SKM-1 (cell line): ENCODE results near the gene MTOR.
"Not testable (repeated sequence)": the region's sequence is repeated elsewhere in the genome, so short reads cannot be mapped to it uniquely, and the experiment has no call there.

Experiments
- DNase-seq: peaks from one replicate; lab custom pipeline; 2025; ENCODE audit not compliant: unreplicated experiment; lab: John Stamatoyannopoulos, UW

The MTOR gene

DNA sequence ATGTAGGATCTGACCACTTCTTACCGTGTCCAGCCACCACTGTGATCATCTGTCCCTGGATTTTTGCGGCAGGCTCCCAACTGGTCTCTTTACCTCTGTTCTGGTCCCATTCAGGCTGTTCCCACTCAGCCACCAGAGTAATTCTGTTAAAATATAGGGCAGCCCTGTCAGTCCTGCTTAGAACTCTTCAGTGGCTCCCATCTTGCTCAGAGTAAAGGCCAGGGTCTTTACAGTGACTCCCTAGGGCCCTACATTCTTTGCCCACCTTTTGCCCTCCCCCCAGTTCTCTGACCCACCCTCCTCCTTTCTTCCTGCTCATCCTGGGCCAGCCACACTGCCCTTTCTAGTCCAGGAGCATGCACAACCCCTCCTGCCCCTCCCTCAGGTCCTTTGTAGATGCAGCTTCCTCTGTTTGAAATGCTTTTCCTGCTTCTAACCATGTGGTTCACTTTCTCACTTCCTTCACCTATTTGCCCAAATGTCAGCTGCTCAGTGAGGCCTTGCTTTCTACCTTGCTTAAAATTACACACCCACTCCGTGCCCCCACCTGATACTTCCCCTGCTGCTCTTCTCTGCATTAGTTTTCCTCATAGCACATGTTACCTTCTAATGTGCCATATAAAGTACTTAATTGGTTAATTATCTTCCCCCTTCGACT lies 18.5 kb upstream of the MTOR start:
- DNase-seq, result no peak

DNA sequence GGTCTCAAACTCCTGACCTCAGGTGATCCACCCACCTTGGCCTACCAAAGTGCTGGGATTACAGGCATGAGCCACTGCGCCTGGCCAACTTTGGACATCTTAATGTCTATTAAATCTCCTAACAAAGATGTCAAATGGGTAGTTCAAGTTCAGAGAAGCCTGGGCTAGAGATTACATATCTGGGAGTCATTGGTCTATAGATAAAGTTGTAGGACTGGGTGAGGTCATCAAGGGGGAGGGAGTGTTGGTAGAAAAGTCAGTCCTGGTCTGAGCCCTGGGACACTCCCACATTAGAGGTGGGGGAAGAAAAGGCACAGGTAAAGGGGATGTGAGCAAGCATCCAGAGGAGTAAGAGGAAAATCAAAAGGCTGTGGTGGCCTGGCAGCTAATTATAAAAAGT lies 17.3 kb upstream of the MTOR start:
- DNase-seq, result no peak

DNA sequence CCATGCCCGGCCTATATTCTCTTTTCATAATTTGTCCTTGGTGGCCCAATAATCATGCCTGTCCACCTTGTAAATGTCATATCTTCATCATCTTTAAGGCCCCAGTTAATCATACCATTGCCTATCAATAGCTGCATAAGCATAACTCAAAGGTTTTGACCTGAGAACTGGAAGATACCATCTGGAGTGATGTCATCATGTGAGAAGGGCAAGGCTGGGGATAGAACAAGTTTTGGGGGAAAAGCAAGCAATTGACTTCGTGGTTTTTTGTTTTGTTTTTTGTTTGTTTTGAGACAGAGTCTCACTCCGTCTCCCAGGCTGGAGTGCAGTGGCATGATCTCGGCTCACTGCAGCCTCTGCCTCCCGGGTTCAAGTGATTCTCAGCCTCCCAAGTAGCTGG lies 16.8 kb upstream of the MTOR start:
- DNase-seq, result no peak

DNA sequence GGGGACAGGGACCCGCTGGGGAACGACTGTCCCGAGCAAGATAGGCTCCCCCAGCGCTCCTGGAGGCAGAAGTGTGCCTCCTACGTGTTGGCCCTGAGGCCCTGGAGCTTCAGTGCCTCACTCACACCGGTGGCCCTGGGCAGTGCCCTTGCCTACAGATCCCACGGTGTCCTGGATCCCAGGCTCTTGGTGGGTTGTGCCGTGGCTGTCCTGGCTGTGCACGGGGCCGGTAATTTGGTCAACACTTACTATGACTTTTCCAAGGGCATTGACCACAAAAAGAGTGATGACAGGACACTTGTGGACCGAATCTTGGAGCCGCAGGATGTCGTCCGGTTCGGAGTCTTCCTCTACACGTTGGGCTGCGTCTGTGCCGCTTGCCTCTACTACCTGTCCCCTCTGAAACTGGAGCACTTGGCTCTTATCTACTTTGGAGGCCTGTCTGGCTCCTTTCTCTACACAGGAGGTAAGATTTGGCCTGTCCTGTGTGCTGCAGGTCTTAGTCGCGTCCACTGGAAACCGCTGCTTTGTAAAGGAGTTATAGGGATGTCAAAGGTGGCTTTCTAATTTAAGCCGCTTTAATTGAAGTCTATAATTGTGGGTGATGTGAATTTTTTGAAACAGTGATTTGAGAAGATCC lies 11.4 kb upstream of the MTOR start:
- DNase-seq, result no peak

DNA sequence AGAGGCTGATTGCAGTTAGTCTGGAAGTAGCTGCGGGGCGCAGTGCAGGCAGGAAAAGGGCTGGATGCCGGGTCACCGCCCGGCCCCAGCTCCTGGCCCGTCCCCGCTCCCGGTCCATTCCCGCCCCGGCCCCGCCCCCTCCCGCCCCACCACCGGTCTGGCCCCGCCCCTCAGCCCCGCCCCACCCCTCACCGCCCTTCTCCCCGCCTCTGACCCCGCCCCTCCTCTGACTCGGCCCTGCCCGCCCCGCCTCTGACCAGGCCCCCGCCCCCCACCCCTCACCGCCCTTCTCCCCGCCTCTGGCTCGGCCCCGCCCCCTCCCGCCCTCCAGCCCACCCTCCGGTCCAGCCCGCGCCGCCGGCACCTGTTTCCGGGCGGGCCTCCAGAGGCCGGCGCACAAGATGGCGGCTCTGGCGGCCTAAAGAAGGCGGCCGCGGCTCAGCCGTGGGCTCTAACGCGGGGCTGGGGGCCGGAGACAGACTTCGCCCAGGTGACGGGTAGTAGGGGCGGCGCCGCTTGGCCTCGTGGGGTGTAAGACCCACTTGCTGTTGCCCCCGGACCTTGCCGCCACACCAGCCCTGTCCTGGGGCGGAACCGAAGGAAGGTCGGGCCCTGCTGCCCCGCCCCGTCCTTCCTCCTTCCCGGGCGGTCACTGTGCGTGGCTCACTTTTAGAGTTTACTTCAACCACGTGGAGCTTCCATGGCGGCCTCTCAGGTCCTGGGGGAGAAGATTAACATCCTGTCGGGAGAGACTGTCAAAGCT lies 10.7 kb upstream of the MTOR start, which contains the start of gene UBIAD1:
TSS of gene UBIAD1 (plus strand) at position 367 of the 763 bp plus-strand sequence. CDS start at position 701, 334 bp downstream.
- DNase-seq, result peak; percentile 54

DNA sequence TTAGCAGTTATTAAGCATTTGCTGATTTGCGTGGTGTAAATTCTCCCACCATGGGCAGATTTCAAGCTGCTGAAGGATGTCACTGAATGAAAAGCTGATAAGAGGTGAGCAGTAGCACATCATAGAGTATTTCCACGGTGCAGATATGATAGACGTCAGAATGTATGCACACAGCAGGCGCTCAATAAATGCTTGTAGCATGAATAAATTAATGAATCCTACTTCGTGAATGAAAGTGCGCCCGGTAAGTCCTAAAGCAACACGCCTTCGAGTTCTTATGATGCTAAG lies 10.1 kb upstream of the MTOR start:
- DNase-seq, result no peak

DNA sequence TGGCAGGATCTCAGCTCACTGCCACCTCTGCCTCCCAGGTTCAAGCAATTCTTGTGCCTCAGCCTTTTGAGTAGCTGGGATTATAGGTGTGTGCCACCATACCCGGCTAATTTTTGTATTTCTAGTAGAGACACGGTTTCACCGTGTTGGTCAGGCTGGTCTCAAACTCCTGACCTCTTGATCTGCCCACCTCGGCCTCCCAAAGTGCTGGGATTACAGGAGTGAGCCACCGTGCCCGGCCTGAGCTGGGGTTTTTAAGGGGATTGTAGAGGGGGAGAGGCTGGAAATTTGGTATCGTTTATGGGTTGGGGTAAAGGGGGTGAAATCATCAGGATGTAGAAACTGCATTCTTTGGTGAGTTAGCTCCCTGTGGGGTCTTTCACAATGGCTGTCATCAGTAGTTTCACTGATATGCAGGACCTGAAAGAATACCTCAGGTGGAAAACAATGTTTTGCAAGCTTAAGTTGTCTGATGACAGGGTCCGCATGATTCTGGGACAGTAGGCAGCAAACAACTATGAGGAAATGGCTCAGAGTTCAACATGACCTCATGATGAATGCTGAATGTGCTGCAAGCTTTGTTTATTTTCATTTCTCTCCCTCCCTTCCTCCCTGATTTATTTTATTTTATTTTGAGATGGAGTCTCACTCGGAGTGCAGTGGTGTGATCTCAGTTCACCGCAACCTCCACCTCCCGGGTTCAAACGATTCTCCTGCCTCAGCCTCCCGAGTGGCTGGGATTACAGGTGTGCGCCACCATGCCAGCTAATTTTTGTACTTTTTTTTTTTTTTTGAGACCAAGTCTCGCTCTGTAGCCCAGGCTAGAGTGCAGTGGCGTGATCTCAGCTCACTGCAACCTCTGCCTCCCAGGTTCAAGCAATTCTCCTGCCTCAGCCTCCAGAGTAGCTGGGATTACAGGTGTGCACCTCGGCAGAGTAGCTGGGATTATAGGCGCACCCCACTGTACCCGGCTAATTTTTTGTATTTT lies 5.3 kb upstream of the MTOR start:
- DNase-seq, result not testable (repeated sequence)

DNA sequence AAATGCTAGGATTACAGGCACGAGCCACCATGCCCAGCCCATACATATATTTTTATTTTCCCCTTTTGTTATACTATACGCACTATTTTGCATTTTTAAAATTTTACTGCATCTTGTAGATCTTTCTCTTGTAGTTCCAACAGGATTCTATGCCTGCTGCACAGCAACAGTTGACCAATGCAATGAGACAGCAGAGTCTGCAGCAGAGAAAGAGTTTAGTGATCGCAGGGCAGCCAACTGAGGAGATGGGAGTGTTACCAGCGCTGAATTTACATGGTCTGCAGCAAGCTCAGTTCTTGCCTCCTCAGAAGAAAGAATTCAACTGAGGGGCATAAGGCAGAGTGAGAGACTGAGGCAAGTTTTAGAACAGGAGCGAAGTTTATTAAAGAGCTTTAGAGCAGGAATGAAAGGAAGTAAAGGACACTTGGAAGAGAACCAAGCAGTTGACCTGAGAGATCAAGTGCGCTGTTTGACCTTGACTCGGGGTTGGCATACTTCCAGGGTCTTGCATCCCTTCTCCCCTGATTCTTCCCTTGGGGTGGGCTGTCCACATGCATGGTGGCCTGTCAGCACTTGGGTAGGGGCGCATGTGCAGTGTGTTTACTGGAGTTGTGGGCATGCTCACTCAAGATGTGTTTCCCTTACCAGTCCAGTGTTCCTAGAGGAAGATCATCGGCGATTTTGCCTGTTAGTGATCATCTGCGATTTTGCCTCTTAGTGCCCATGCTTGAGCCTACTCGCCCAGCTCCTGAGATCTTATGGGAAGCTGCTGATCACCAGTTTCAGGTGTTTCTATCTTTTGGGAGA lies 4.1 kb upstream of the MTOR start:
- DNase-seq, result no peak

DNA sequence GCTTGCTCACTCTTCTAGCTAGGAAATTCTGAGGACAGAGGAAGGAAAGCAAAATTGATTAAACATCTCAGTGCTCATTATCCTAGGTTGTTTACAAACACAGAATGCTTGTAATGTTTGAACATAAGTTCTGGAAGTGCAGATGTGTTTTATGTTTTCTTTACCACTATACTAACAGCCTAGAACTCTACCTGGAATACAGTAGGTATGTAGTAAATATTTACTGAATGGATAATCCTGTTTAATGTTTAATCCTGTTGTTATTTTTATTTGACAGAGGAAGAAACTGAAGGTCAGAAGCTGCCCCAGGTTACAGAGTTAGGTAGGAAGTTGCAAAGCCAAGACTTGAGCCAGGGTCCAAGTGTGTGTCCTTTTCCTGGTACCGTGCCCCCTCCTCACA lies 6.1 kb downstream of the MTOR start:
- DNase-seq, result no peak

DNA sequence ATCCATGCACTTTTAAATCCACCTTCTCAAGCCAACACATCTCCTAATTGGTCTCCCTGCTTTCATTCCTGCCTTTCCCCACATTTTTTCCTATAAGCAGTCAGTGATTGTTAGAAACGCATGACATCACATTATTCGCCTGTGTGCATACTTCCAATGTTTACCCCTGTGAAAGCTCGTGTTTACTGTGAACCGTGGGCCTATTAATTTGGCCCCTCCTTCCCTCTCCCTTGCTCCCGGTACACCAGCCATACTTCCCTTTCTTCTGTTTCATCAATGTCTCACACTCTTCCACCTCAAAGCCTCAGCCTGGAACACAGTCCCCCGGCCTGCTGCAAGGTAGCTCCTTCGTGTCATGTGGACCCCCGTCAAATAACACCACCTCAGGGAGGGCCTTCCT lies 9.1 kb downstream of the MTOR start:
- DNase-seq, result no peak

DNA sequence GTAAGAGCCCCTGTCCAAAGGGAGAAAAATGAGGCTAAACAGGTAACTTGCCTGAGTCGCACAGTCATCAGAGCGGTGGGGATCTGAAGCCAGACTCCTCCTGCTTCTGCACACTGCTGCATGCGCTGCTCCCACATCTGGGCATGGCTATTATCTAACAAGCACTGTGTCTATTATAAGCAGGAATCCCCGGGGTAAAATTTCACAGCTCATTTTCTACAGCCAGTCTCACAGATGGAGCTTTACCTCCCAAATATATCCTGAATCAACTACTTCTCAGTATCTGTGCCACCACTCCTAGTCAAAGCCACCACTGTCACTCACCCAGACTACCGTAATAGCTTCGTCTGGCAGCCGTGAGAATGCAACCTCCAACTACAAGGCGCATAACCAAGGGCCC lies 9.8 kb downstream of the MTOR start:
- DNase-seq, result no peak

DNA sequence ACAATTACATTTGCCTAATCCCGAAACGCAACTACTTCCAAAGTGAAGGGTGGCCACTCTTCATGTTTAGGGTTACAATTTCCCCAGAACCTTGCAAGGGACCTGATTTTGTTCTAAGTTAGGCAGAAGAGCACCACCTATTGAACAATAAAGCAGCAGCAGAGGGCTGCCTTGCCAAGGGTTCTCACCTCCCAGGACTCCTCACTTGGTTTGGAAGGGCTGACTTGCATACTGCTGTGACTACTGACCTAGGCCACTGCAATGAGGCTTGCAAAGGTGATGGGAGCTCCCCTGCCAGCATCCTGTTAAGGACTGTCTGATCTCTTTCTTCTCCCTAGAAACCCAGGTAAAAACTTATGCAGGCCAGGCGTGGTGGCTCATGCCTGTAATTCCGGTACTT lies 14.2 kb downstream of the MTOR start:
- no peak for DNase-seq

DNA sequence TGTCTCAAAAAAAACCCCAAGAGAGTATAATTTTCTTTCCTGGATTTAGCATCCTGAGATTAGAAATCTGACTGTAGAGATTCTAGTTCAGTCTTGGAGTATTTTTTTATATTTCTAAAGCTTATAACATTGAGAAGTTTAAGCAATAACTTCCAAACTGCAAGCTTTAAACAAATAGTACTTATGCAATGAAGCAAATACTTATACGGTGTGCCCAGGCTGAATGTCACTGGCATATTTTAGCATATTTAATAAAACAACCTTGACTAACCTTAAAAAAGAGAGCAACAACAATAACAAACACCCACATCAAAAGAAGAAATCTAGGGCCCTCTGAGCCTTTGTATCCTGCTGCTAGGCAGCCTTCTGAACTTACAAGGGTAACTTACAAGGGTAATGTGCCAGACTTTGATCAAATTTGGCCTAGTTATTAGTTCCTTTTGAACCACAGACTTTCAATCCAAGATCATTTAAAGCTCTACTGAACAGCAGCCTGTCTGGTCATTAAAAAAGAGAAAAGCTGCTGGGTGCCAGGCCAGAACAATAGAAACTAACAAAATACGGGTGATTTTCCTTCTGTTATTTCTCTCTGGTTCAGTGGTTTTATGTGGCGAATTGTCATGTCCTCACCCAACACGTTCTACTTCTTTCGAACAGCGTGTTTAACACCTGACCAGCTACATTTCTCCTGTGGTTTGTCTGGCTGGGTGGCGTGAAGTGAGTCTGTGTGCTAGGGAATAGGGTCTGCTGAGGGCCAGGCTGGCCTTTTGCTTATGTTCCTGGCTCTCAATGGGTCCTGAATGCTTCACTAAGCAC lies 16.2 kb downstream of the MTOR start:
- DNase-seq, result no peak

DNA sequence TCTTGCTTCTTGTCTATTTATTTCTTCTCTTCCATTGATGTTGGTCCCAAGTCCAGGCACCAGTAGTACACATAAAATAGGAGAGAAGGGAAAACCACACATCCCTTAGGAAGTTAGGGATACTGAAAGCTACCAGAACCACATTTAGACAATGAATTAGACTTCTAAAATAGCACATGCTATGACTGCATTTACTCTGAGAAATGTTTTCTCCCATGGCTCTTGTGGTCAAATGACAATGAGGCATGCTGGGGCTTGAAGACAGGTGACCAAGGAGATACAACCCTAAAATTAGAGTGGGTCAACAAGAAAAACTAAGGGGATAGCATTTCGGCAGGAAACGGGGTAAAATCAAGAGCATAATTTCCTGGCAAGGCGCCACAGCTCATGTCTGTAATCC lies 17.1 kb downstream of the MTOR start:
- DNase-seq, result no peak

DNA sequence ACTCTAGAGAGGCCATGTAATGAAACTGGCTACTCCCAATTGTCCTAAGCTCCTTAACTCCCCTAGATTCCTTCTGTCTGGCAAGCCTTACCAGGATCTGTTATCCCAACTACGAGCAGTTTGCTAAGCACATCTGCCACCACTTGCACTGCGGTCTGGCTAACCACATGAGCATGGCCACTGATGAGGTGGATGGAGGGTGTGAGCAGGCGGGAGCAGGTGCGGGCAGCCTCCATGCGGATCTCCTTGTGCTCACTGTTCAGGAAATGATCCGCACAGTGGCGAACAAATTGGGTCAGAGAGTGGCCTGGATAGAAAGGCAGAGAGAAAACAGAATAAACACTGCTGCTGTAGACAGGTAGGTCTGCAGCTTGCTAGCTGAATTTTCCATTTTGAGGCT lies 24.0 kb downstream of the MTOR start:
- no peak for DNase-seq

DNA sequence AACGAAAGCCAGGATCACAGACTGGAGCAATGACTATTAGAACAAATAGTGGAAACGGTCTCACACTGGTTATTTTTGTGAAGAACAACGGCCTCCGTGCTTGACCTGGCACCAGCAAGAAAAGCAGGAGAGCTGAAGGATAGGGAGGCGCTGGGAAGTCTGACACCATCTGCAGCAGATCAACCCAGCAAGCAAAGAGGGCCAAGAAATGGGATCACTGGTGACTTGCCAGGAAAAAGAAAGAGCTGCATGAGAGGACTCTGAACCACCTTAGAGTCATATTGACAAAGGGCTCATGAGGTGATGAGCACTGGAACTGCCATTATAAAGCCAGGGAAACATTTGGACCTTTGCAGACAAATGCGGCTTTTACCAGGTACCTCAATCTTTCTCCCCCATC lies 25.0 kb downstream of the MTOR start:
- no peak for DNase-seq

DNA sequence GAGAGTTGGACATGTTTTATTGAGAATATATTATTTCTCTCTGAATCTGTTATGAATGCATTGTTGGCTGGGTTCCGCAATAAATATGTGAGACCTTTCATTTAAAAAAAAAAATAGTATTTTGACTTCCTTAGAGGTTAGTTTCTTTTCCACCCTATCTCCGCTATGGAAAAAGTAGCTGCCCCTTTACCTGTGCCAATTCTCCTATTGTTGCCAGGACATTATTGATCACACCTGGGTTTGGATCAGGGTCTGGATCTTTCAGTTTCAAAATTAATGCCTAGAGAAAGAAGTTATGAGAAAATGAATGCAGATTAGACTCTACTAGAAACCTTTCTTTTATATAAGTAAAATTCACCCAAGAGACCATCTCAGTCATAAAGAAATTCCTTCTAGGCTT lies 29.1 kb downstream of the MTOR start:
- no peak for DNase-seq

DNA sequence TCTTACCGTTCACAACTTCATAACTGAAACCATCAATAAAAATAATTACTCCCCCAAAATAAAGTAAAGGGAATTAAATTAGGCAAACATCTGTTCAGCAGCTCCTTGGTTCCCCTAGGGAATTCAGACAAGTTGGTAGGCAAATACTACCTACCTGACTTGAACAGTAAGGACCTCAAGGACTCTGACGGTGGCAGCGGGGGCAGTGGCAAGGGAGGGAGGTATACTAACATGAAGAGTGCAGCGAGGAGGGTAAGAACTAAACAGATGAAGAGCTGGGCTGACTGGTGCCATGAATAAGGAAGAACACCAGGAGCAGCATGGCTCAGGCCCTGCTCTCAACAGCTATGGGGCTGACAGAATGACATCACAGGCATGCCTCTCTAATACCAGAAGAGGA lies 33.1 kb downstream of the MTOR start:
- DNase-seq, result no peak
